Neuronal stem cell (in vitro differentiated cells): ENCODE measurements around the gene DQX1.

ENCODE experiments used
- DNase-seq: peaks from one replicate; pipeline ENCODE4 v3.0.0-alpha.2; 2013; ENCODE audit warnings: low spot score
- H2AFZ ChIP-seq: one replicate; pipeline ENCODE4 v1.6.1; 2013; ENCODE audit warnings: mild to moderate bottlenecking, low read length, inconsistent platforms
- H2AK5ac ChIP-seq: 2 replicates; pipeline ENCODE4 v1.6.1; 2013; ENCODE audit warnings: low read depth, mild to moderate bottlenecking, inconsistent platforms, low read length, moderate library complexity, mixed read lengths
- H2BK120ac ChIP-seq: 2 replicates; pipeline ENCODE4 v1.6.1; 2013; ENCODE audit warnings: low read depth, mild to moderate bottlenecking, inconsistent platforms, low read length, moderate library complexity, mixed read lengths
- H2BK12ac ChIP-seq: one replicate; pipeline ENCODE4 v1.6.1; 2013; ENCODE audit warnings: low read length, inconsistent platforms
- H2BK15ac ChIP-seq: 2 replicates; pipeline ENCODE4 v1.6.1; 2013; ENCODE audit warnings: mild to moderate bottlenecking, low read length, inconsistent platforms, mixed read lengths
- H2BK5ac ChIP-seq: one replicate; pipeline ENCODE4 v1.6.1; 2013; ENCODE audit warnings: inconsistent platforms, mild to moderate bottlenecking, low read length, moderate library complexity
- H3K14ac ChIP-seq: one replicate; pipeline ENCODE4 v1.6.1; 2013; ENCODE audit warnings: low read length, inconsistent platforms
- H3K18ac ChIP-seq: 2 replicates; pipeline ENCODE4 v1.6.1; 2013; ENCODE audit warnings: low read length, inconsistent platforms
- H3K23ac ChIP-seq: 2 replicates; pipeline ENCODE4 v1.6.1; 2013; ENCODE audit warnings: low read depth, mild to moderate bottlenecking, mixed read lengths, low read length, inconsistent platforms; ENCODE audit not compliant: poor library complexity
- H3K27ac ChIP-seq: replicated peaks from 3 replicates; pipeline ENCODE4 v1.5.1; 2013; ENCODE audit warnings: low read length, inconsistent platforms
- H3K27me3 ChIP-seq, 3 experiments: 2 replicates each; pipeline ENCODE4 v1.6.1; 2013; ENCODE audit warnings: low read length in 3 of 3, mild to moderate bottlenecking in 2 of 3, inconsistent platforms in 1 of 3, low read depth in 1 of 3, mixed read lengths in 1 of 3, moderate library complexity in 1 of 3; ENCODE audit not compliant: control insufficient read depth in 3 of 3, insufficient read depth in 3 of 3
- H3K36me3 ChIP-seq, 2 donors: replicated peaks in 1 of 2; 2 replicates each; pipeline ENCODE4 v1.6.1; 2013; ENCODE audit warnings: low read length in 2 of 2; ENCODE audit not compliant: control insufficient read depth in 2 of 2, insufficient read depth in 2 of 2
- H3K4ac ChIP-seq: 2 replicates; pipeline ENCODE4 v1.6.1; 2013; ENCODE audit warnings: inconsistent platforms, mild to moderate bottlenecking, low read length, moderate library complexity
- H3K4me1 ChIP-seq, 2 donors: 1 replicate in 1 of 2; 2 replicates in 1 of 2; pipeline ENCODE4 v1.6.1; 2013; ENCODE audit warnings: low read length in 2 of 2, low read depth in 1 of 2; ENCODE audit not compliant: control insufficient read depth in 2 of 2, insufficient read depth in 1 of 2
- H3K4me2 ChIP-seq: one replicate; pipeline ENCODE4 v1.6.1; 2013; ENCODE audit warnings: mild to moderate bottlenecking, low read length, inconsistent platforms; ENCODE audit not compliant: insufficient read depth, poor library complexity, severe bottlenecking
- H3K4me3 ChIP-seq, 2 donors: 2 replicates each; pipeline ENCODE4 v1.5.1; 2013; ENCODE audit warnings: low read length in 2 of 2, mild to moderate bottlenecking in 2 of 2, inconsistent platforms in 1 of 2, moderate library complexity in 1 of 2
- H3K79me1 ChIP-seq: one replicate; pipeline ENCODE4 v1.6.1; 2013; ENCODE audit warnings: low read depth, mild to moderate bottlenecking, inconsistent platforms, low read length, moderate library complexity
- H3K9ac ChIP-seq: one replicate; pipeline ENCODE4 v1.6.1; 2013; ENCODE audit warnings: mild to moderate bottlenecking, low read depth, low read length, inconsistent platforms; ENCODE audit not compliant: poor library complexity
- H3K9me3 ChIP-seq, 2 donors: replicated peaks in 1 of 2; 2 replicates each; pipeline versions ENCODE3 to v1.6.1; 2013; ENCODE audit warnings: low read length in 2 of 2, mild to moderate bottlenecking in 2 of 2, inconsistent platforms in 1 of 2, low read depth in 1 of 2, mixed read lengths in 1 of 2, moderate library complexity in 1 of 2; ENCODE audit not compliant: control insufficient read depth in 2 of 2, insufficient read depth in 1 of 2
- H4K8ac ChIP-seq: one replicate; pipeline ENCODE4 v1.6.1; 2013; ENCODE audit warnings: low read depth, mild to moderate bottlenecking, inconsistent platforms, low read length, moderate library complexity
- H4K91ac ChIP-seq: one replicate; pipeline ENCODE4 v1.6.1; 2013; ENCODE audit warnings: low read length, low read depth, mild to moderate bottlenecking, inconsistent platforms; ENCODE audit not compliant: poor library complexity
- WGBS, 2 donors: extraction: QIAGEN DNeasy Blood & Tissue Kit; methylation state at CpG; one replicate each; pipeline ENCODE4 v1.1.7; 2013; ENCODE audit warnings: missing lambda C conversion rate in 2 of 2, mixed read lengths in 1 of 2; ENCODE audit not compliant: insufficient read length in 2 of 2, insufficient replicate concordance in 1 of 2; ENCODE audit errors: extremely low coverage in 2 of 2; 5-methylcytosine and 5-hydroxymethylcytosine counted together

DQX1 gene

DNA sequence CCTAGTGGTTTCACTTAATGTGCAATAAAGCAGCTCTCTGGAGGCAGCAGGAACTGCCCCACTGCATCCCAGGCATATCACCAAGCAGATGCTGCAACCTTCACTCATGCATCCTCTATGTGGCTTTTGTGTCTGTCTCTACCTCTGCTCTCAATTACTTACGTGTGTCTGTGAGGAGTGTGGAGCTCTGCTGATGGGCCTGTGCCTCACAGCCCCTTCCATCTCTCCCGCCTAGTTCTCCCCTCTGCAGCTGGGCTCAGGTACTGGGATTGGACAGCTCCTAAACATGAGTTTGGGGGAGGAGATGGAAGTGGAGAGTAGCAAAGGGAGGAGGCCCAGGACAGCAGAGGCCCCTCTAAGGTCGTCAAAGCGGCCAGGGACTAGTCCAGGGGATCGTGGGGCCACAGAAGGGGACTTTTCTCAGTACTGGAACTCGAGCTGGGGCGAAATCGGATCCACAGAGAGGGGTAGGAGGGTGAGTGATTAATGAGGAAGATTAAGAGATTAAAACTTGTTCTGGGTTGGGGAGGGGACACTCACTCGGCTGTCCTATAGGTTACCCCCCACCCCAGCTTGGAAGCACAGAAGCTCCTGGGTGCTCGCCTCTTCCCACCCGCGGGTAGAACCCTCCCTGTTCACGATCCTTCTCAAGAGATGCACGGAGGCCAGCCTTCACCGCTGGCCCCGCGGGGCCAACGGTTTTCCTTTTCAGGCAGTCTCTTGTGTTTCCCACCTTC is 24.5 kb downstream of the DQX1 start:
- peaks cover 19 to 21% of the 10 kb centered on the region in 2 donors for H3K4me1 ChIP-seq
- peaks cover 57 to 94% (median 78%) of the 10 kb centered on the region in 3 experiments for H3K27me3 ChIP-seq
- H2AFZ ChIP-seq: no peak overlapping the region
- no peak overlapping the region for H3K23ac ChIP-seq
- H4K91ac ChIP-seq: no peak overlapping the region
- no peaks in the 10 kb centered on the region for H3K9me3 ChIP-seq
- peak overlapping the region; percentile 49 for H3K14ac ChIP-seq
- no peak overlapping the region for H3K18ac ChIP-seq
- H2BK15ac ChIP-seq: no peak overlapping the region
- H3K79me1 ChIP-seq: peaks cover 3% of the 10 kb centered on the region
- H4K8ac ChIP-seq: no peak overlapping the region
- no CpG with 5 or more reads among the region's 18 CpGs for WGBS, 2 donors
- no peak for DNase-seq
- H3K36me3 ChIP-seq: peaks cover 6 to 18% of the 10 kb centered on the region in 2 donors
- H2BK12ac ChIP-seq: no peak overlapping the region
- no peak overlapping the region for H3K4ac ChIP-seq
- no peak overlapping the region for H2BK5ac ChIP-seq
- H3K27ac ChIP-seq: no peak overlapping the region
- H2AK5ac ChIP-seq: peak overlapping the region; percentile 57
- H3K4me2 ChIP-seq: no peak overlapping the region
- no peak overlapping the region for H2BK120ac ChIP-seq
- H3K9ac ChIP-seq: no peak overlapping the region
- no peak overlapping the region for H3K4me3 ChIP-seq

GRCh38 chr2:74500578-74500946 is 25.5 kb downstream of the DQX1 start:
- Histone ChIP-seq H4K8ac (no peak overlapping the region), H3K27ac (no peak overlapping the region), H2BK15ac (no peak overlapping the region), H4K91ac (no peak overlapping the region), H2BK5ac (no peak overlapping the region), H3K4me2 (no peak overlapping the region), H3K18ac (no peak overlapping the region), H3K4me1 (peaks cover 16 to 21% of the 10 kb centered on the region in 2 donors), H3K27me3 (peaks cover 57 to 100% (median 83%) of the 10 kb centered on the region in 3 experiments), H2BK12ac (no peak overlapping the region), H2AK5ac (peak overlapping the region; percentile 12), H2BK120ac (no peak overlapping the region), H3K36me3 (peaks cover 2 to 11% of the 10 kb centered on the region in 2 donors), H3K79me1 (no peaks in the 10 kb centered on the region), H3K4me3 (no peak overlapping the region), H3K23ac (no peak overlapping the region), H2AFZ (no peak overlapping the region), H3K4ac (no peak overlapping the region), H3K9ac (no peak overlapping the region), H3K14ac (no peak overlapping the region), H3K9me3 (no peaks in the 10 kb centered on the region)
- no peak for DNase-seq

DNA sequence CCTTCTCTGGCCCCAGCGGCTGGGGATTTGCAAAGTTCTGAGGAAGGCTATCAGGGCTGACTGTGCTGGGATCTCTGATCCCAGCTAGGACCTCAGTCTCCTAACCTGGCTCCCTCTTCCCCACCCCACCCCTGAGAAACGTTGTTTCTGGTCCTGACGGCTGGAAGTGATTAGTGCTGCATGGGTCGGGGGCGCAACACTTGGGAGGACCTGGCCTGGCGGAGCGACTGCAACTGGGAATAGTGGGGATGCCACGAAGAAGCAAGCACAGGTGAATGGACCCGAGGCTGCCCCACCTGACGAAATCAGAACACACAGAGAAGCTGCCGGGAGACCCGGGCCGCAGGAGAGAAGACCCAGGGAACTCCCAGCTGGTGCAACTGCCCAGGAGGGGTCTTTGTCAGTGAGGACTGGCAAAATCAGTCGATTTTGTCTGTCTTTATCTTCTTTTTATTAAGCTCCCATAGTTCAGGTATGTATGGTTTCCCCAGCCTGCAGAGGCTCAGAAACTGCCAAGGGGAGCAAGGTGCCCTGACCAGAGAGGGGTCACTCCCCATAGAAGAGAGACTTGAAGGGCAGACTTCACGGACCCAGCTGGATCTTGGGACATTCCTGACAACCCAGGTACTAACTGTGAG is 26.0 kb downstream of the DQX1 start:
- Histone ChIP-seq H2BK15ac (no peak overlapping the region), H4K91ac (no peak overlapping the region), H3K36me3 (peaks cover 0 to 6% of the 10 kb centered on the region in 2 donors), H3K9me3 (no peaks in the 10 kb centered on the region), H2BK120ac (no peak overlapping the region), H3K9ac (peak overlapping the region; percentile 13), H3K23ac (peak overlapping the region; percentile 44), H2AFZ (peak overlapping the region; percentile 85), H3K14ac (no peak overlapping the region), H3K4me1 (peaks cover 16 to 21% of the 10 kb centered on the region in 2 donors), H3K27ac (no peak overlapping the region), H3K4ac (no peak overlapping the region), H3K79me1 (no peaks in the 10 kb centered on the region), H3K4me3 (peak overlapping the region in 1 of 2 donors; percentile 41), H2BK12ac (no peak overlapping the region), H2BK5ac (no peak overlapping the region), H3K27me3 (peaks cover 57 to 96% (median 83%) of the 10 kb centered on the region in 3 experiments), H3K4me2 (peak overlapping the region; percentile 82), H4K8ac (no peak overlapping the region), H2AK5ac (peak overlapping the region; percentile 12), H3K18ac (peak overlapping the region; percentile 51)
- no CpG with 5 or more reads among the region's 15 CpGs for WGBS, 2 donors
- DNase-seq: no peak

GRCh38 chr2:74499267-74499939 is 26.6 kb downstream of the DQX1 start, which contains the start of gene LBX2:
TSS of gene LBX2 (minus strand) at chr2:74499603. CDS start at chr2:74499537, 66 bp downstream.
- peaks cover 0 to 2% of the 10 kb centered on the region in 2 donors for H3K36me3 ChIP-seq
- H3K27me3 ChIP-seq: peaks cover 57 to 90% (median 83%) of the 10 kb centered on the region in 3 experiments
- H2BK15ac ChIP-seq: peak within 1 kb of the TSS; percentile 37
- no peaks in the 10 kb centered on the region for H3K79me1 ChIP-seq
- no peaks in the 10 kb centered on the region for H3K9me3 ChIP-seq
- H3K4me1 ChIP-seq: peaks cover 16 to 21% of the 10 kb centered on the region in 2 donors
- H4K8ac ChIP-seq: no peak within 1 kb of the TSS
- peak within 1 kb of the TSS; percentile 61 for H3K9ac ChIP-seq
- peak within 1 kb of the TSS; percentile 89 for H2AK5ac ChIP-seq
- H3K27ac ChIP-seq: no peak within 1 kb of the TSS
- H4K91ac ChIP-seq: peak within 1 kb of the TSS; percentile 28
- no peak for DNase-seq
- peak within 1 kb of the TSS; percentile 83 for H3K18ac ChIP-seq
- peak within 1 kb of the TSS; percentile 85 for H2AFZ ChIP-seq
- H3K14ac ChIP-seq: no peak within 1 kb of the TSS
- peak within 1 kb of the TSS; percentile 41 to 64 for H3K4me3 ChIP-seq
- H2BK5ac ChIP-seq: no peak within 1 kb of the TSS
- H3K4me2 ChIP-seq: peak within 1 kb of the TSS; percentile 82
- WGBS, 2 donors: no CpG with 5 or more reads among the region's 65 CpGs
- H3K23ac ChIP-seq: peak within 1 kb of the TSS; percentile 99
- H2BK120ac ChIP-seq: peak within 1 kb of the TSS; percentile 49
- H2BK12ac ChIP-seq: no peak within 1 kb of the TSS
- H3K4ac ChIP-seq: no peak within 1 kb of the TSS
